NCI-H774 (cell line): ENCODE measurements around the gene PPP2R5A.

Experiments
- DNase-seq: peaks from one replicate; lab custom pipeline; 2025; lab: John Stamatoyannopoulos, UW

The PPP2R5A gene

GRCh38 chr1:212284744-212285684, at the start of gene PPP2R5A:
PPP2R5A (plus strand) TSS chr1:212285410; CDS start chr1:212286111, 701 bp downstream.
- peak; percentile 99 for DNase-seq

- DNase-seq = no peak
Measured at GRCh38 chr1:212235857-212236256, 49.4 kb upstream of the PPP2R5A start.

- no peak for DNase-seq
Measured at GRCh38 chr1:212236664-212237220, 48.5 kb upstream of the PPP2R5A start.

- no peak for DNase-seq
Measured at GRCh38 chr1:212237651-212238050, 47.6 kb upstream of the PPP2R5A start.

GRCh38 chr1:212238552-212238951, 46.7 kb upstream of the PPP2R5A start:
- no peak for DNase-seq

- DNase-seq = no peak
Measured at GRCh38 chr1:212241501-212241900, 43.7 kb upstream of the PPP2R5A start.

- DNase-seq = no peak
Measured at GRCh38 chr1:212241957-212242287, 43.3 kb upstream of the PPP2R5A start.

GRCh38 chr1:212242288-212242984, 42.8 kb upstream of the PPP2R5A start:
- DNase-seq = peak; percentile 30

GRCh38 chr1:212242985-212243308, 42.3 kb upstream of the PPP2R5A start:
- no peak for DNase-seq

- peak; percentile 46 for DNase-seq
Measured at GRCh38 chr1:212244441-212244840, 40.8 kb upstream of the PPP2R5A start.

- DNase-seq = no peak
Measured at GRCh38 chr1:212247179-212247721, 38.0 kb upstream of the PPP2R5A start.

- DNase-seq = no peak
Measured at GRCh38 chr1:212247988-212248387, 37.2 kb upstream of the PPP2R5A start.

GRCh38 chr1:212254853-212255363, 30.3 kb upstream of the PPP2R5A start:
- no peak for DNase-seq

GRCh38 chr1:212255705-212256307, 29.4 kb upstream of the PPP2R5A start:
- no peak for DNase-seq

GRCh38 chr1:212256369-212256768, 28.8 kb upstream of the PPP2R5A start:
- DNase-seq = no peak

GRCh38 chr1:212257157-212257556, 28.1 kb upstream of the PPP2R5A start:
- no peak for DNase-seq

GRCh38 chr1:212259693-212260480, 25.3 kb upstream of the PPP2R5A start:
- DNase-seq = no peak

GRCh38 chr1:212260557-212261355, 24.5 kb upstream of the PPP2R5A start:
- DNase-seq = no peak

GRCh38 chr1:212261361-212261929, 23.8 kb upstream of the PPP2R5A start:
- DNase-seq = no peak

- no peak for DNase-seq
Measured at GRCh38 chr1:212267017-212267416, 18.2 kb upstream of the PPP2R5A start.
